Fibroblast of the aortic adventitia (primary cell): ENCODE measurements around the gene S100A5. TPM values are rescaled to one million over a fixed set of nuclear protein-coding genes. Genes with fewer than 3 reads are reported as not detected.

Experiments
- DNase-seq: peaks from one replicate; pipeline ENCODE4 v3.0.0-alpha.2; 2010; ENCODE audit warnings: low read depth
- H3K4me3 ChIP-seq: 2 replicates; pipeline ENCODE4 v1.5.1; 2011; ENCODE audit warnings: low read depth, mild to moderate bottlenecking, control low read depth, low read length, moderate library complexity
- total RNA-seq: library from RNA; depleted of rRNA; stranded (reverse); fragments of >200 nt; gene quantifications from 2 replicates; pipeline ENCODE4 v1.2.3, GENCODE V29; 2012; ENCODE audit warnings: low replicate concordance
- TF ChIP-seq, protein P1 (sequence below): IDR thresholded peaks from 2 replicates; pipeline ENCODE4 v1.5.1; 2011; ENCODE audit warnings: mild to moderate bottlenecking, low read length, control low read depth, inconsistent platforms; ENCODE audit not compliant: insufficient read depth

The S100A5 gene
- total RNA-seq, 1 donor: 0.99 TPM

- DNase-seq: peak; percentile 90
- no peak overlapping the region for H3K4me3 ChIP-seq
- TF ChIP-seq, protein P1, sequence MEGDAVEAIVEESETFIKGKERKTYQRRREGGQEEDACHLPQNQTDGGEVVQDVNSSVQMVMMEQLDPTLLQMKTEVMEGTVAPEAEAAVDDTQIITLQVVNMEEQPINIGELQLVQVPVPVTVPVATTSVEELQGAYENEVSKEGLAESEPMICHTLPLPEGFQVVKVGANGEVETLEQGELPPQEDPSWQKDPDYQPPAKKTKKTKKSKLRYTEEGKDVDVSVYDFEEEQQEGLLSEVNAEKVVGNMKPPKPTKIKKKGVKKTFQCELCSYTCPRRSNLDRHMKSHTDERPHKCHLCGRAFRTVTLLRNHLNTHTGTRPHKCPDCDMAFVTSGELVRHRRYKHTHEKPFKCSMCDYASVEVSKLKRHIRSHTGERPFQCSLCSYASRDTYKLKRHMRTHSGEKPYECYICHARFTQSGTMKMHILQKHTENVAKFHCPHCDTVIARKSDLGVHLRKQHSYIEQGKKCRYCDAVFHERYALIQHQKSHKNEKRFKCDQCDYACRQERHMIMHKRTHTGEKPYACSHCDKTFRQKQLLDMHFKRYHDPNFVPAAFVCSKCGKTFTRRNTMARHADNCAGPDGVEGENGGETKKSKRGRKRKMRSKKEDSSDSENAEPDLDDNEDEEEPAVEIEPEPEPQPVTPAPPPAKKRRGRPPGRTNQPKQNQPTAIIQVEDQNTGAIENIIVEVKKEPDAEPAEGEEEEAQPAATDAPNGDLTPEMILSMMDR: no peak
These were observed 33.8 kb downstream of the S100A5 start for GRCh38 chr1:153506831-153507413.

GRCh38 chr1:153506386-153506785, 34.3 kb downstream of the S100A5 start:
- TF ChIP-seq, protein P1: no peak

DNA sequence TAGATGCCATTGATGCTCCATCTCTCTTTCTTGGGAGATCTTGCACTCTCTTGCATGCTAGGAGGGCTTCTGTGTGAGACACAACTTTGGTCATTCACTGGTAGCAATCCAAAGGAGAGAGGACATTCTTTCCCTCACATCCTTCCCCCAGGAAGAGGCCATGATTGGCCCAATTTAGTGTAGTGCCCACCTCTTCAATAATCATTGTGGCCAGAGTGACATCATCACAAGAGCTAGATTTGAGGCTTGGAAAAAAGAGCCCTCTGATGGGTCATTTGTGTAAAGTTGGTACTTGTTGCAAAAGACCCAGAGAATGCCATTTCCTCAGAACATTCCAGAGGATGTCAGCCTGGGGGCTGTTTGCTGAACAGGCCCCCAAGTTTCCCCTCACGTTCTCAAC, 35.2 kb downstream of the S100A5 start:
- TF ChIP-seq, protein P1: no peak
- no peak for DNase-seq
- H3K4me3 ChIP-seq: no peak overlapping the region

More at GRCh38 chr1:153506386-153506785, 34.3 kb downstream of the S100A5 start:
- DNase-seq: no peak
- H3K4me3 ChIP-seq: no peak overlapping the region

DNA sequence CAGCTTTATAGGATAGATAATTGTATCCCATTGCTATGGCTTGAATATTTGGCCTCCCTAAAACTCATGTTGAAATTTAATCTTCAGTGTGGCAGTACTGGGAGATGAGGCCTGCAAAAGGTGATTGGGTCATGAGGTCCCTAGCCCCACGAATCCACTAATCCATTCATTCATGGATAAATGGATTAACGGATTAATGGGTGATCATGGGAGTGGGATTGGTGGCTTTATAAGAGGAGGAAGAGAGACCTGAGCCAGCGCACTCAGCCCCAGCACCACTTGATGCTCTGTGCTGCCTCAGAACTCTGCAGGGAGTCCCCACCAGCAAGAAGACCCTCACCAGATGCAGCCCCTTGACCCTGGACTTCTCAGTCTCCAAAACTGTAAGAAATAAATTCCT, 37.0 kb downstream of the S100A5 start:
- TF ChIP-seq, protein P1: no peak
- no peak overlapping the region for H3K4me3 ChIP-seq
- DNase-seq: no peak

DNA sequence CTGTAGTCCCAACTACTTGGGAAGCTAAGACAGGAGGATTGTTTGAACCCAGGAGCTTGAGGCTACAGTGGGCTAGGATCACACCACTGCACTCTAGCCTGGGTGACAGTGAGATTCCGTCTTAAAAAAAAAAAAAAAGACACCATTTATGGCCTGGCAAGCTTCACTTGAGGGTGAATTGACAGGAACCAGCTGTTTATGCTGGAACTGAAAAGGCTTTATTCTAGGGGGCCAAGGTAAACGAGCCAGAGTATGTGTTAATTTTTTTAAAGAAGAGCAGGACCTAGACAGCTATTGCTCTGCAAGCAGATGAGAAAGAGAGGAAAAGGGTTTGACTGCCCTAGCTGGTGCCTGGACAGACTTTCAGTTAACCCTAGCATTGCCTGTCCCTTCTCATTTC, 42.0 kb downstream of the S100A5 start:
- peak; percentile 67 for DNase-seq
- TF ChIP-seq, protein P1: no peak
- H3K4me3 ChIP-seq: no peak overlapping the region

- TF ChIP-seq, protein P1: no peak
These were observed 45.2 kb downstream of the S100A5 start for GRCh38 chr1:153495536-153495935.

More at GRCh38 chr1:153495536-153495935, 45.2 kb downstream of the S100A5 start:
- DNase-seq: no peak
- H3K4me3 ChIP-seq: no peak overlapping the region
